WTC11 (cell line): ENCODE measurements around the gene S100A12. TPM values are rescaled to one million over a fixed set of nuclear protein-coding genes. Genes with fewer than 3 reads are reported as not detected.

Source experiments
- ATAC-seq: fragments of 200-7000 bp; cut with Tn5 transposase; 2 replicates; pipeline ENCODE4 v1.10.0; 2021; ENCODE audit warnings: mild to moderate bottlenecking, moderate library complexity
- CTCF ChIA-PET: fragments of 300-600 bp; sonication (Branson Sonifier 250); formaldehyde crosslinking; loops from one replicate; lab custom pipeline; 2021; ENCODE audit warnings: antibody characterized with exemption; lab: Charles Lee
- POLR2A ChIA-PET: fragments of 350-600 bp; sonication (Branson Sonifier 250); formaldehyde crosslinking; loops from one replicate; lab custom pipeline; 2021; ENCODE audit warnings: antibody characterized with exemption; lab: Charles Lee
- DNase-seq: peaks from one replicate; pipeline ENCODE4 v3.0.0; 2021; ENCODE audit warnings: low spot score
- H3K27ac Mint-ChIP-seq: 2 replicates; pipeline ENCODE4 v1.8.0; 2021; ENCODE audit warnings: mixed read lengths
- H3K27me3 Mint-ChIP-seq: 2 replicates; pipeline ENCODE4 v1.8.0; 2021; ENCODE audit warnings: low read depth, mild to moderate bottlenecking, moderate library complexity, mixed read lengths
- H3K36me3 Mint-ChIP-seq: 2 replicates; pipeline ENCODE4 v1.8.0; 2021; ENCODE audit warnings: mixed read lengths
- H3K4me1 Mint-ChIP-seq: 2 replicates; pipeline ENCODE4 v1.8.0; 2022; ENCODE audit warnings: mixed read lengths
- H3K4me3 Mint-ChIP-seq: 2 replicates; pipeline ENCODE4 v1.8.0; 2021; ENCODE audit warnings: mild to moderate bottlenecking, moderate library complexity, mixed read lengths
- H3K9me3 Mint-ChIP-seq: 2 replicates; pipeline ENCODE4 v1.8.0; 2021; ENCODE audit warnings: mixed read lengths
- ATF1 ChIP-seq: sonication (generic); formaldehyde crosslinking; IDR thresholded peaks from 2 replicates; pipeline ENCODE4 v1.8.1; 2023; ENCODE audit warnings: mild to moderate bottlenecking, moderate library complexity, missing genetic modification reagents
- CDX4 ChIP-seq: fragments of 250-450 bp; sonication (Bioruptor Pico); IDR thresholded peaks from 2 replicates; pipeline ENCODE4 v1.9.0; 2021; ENCODE audit warnings: moderate library complexity, mild to moderate bottlenecking, inconsistent platforms, borderline replicate concordance
- CREB1 ChIP-seq: sonication (generic); formaldehyde crosslinking; IDR thresholded peaks from 2 replicates; pipeline ENCODE4 v1.8.0; 2023; ENCODE audit warnings: mild to moderate bottlenecking, missing genetic modification reagents
- CREM ChIP-seq: sonication (generic); formaldehyde crosslinking; IDR thresholded peaks from 2 replicates; pipeline ENCODE4 v1.8.1; 2022; ENCODE audit warnings: mild to moderate bottlenecking, missing genetic modification reagents, moderate library complexity
- ELF4 ChIP-seq: sonication (generic); formaldehyde crosslinking; IDR thresholded peaks from 2 replicates; pipeline ENCODE4 v1.8.1; 2022; ENCODE audit warnings: low read depth, mild to moderate bottlenecking, moderate library complexity, missing genetic modification reagents
- FOXK1 ChIP-seq: sonication (generic); formaldehyde crosslinking; IDR thresholded peaks from 2 replicates; pipeline ENCODE4 v1.8.0; 2022; ENCODE audit warnings: mild to moderate bottlenecking, moderate library complexity, missing genetic modification reagents
- FOXP1 ChIP-seq: sonication (generic); formaldehyde crosslinking; IDR thresholded peaks from 2 replicates; pipeline ENCODE4 v1.8.0; 2022; ENCODE audit warnings: missing genetic modification reagents, mild to moderate bottlenecking, moderate library complexity, borderline replicate concordance
- HMGA2 ChIP-seq: fragments of 250-450 bp; sonication (Bioruptor Pico); IDR thresholded peaks from 2 replicates; pipeline ENCODE4 v1.4.0; 2021; ENCODE audit warnings: mild to moderate bottlenecking, moderate library complexity
- KAT7 ChIP-seq: sonication (generic); formaldehyde crosslinking; IDR thresholded peaks from 2 replicates; pipeline ENCODE4 v1.8.1; 2023; ENCODE audit warnings: missing genetic modification reagents, mild to moderate bottlenecking, borderline replicate concordance
- MAX ChIP-seq: sonication (generic); formaldehyde crosslinking; IDR thresholded peaks from 2 replicates; pipeline ENCODE4 v1.8.0; 2022; ENCODE audit warnings: mild to moderate bottlenecking, missing genetic modification reagents
- MLX ChIP-seq: sonication (generic); formaldehyde crosslinking; IDR thresholded peaks from 2 replicates; pipeline ENCODE4 v1.8.1; 2023; ENCODE audit warnings: mild to moderate bottlenecking, missing genetic modification reagents, moderate library complexity
- NR3C1 ChIP-seq: sonication (generic); formaldehyde crosslinking; conservative IDR thresholded peaks from 2 replicates; pipeline ENCODE4 v1.8.1; 2023; ENCODE audit warnings: low read depth, mild to moderate bottlenecking, missing genetic modification reagents
- PRRX2 ChIP-seq: fragments of 250-450 bp; sonication (Bioruptor Pico); IDR thresholded peaks from 2 replicates; pipeline ENCODE4 v1.8.0; 2021; ENCODE audit warnings: mild to moderate bottlenecking
- RELA ChIP-seq: sonication (generic); formaldehyde crosslinking; IDR thresholded peaks from 2 replicates; pipeline ENCODE4 v1.8.1; 2022; ENCODE audit warnings: missing genetic modification reagents, mild to moderate bottlenecking, borderline replicate concordance
- SP1 ChIP-seq: sonication (generic); formaldehyde crosslinking; conservative IDR thresholded peaks from 2 replicates; pipeline ENCODE4 v1.8.1; 2022; ENCODE audit warnings: missing genetic modification reagents
- TEAD4 ChIP-seq: sonication (generic); formaldehyde crosslinking; IDR thresholded peaks from 2 replicates; pipeline ENCODE4 v1.8.0; 2022; ENCODE audit warnings: mild to moderate bottlenecking, missing genetic modification reagents
- ZNF232 ChIP-seq: sonication (generic); formaldehyde crosslinking; IDR thresholded peaks from 2 replicates; pipeline ENCODE4 v1.8.0; 2022; ENCODE audit warnings: mild to moderate bottlenecking, missing genetic modification reagents
- ZNF317 ChIP-seq: sonication (generic); formaldehyde crosslinking; IDR thresholded peaks from 2 replicates; pipeline ENCODE4 v1.8.1; 2023; ENCODE audit warnings: low read depth, mild to moderate bottlenecking, moderate library complexity, missing genetic modification reagents, borderline replicate concordance
- ZNF396 ChIP-seq: fragments of 250-450 bp; sonication (Bioruptor Pico); IDR thresholded peaks from 2 replicates; pipeline ENCODE4 v1.8.0; 2021; ENCODE audit warnings: mild to moderate bottlenecking, moderate library complexity, borderline replicate concordance
- ZNF423 ChIP-seq: fragments of 250-450 bp; sonication (Bioruptor Pico); IDR thresholded peaks from 2 replicates; pipeline ENCODE4 v2.1.2; 2022; ENCODE audit warnings: mild to moderate bottlenecking, moderate library complexity
- ZNF512 ChIP-seq: sonication (generic); formaldehyde crosslinking; IDR thresholded peaks from 2 replicates; pipeline ENCODE4 v1.8.1; 2022; ENCODE audit warnings: missing genetic modification reagents, borderline replicate concordance
- total RNA-seq: library from RNA; stranded (reverse); gene quantifications from 3 replicates; pipeline ENCODE4 v1.2.3, GENCODE V29; 2021

The S100A12 gene
- total RNA-seq, 1 experiment from 2014 or later = not detected

- TF ChIP-seq MLX (CRISPR knock-in tag) = no peak
Measured at GRCh38 chr1:153343040-153343681, 32.3 kb downstream of the S100A12 start (continued).

- Mint-ChIP-seq H3K4me1 (peaks cover 9% of the 10 kb centered on the region; the same call in 1 of the 2 replicates), H3K9me3 (no peaks in the 10 kb centered on the region), H3K27me3 (peaks cover 5% of the 10 kb centered on the region; the same call in 1 of the 2 replicates), H3K4me3 (no peak overlapping the region), H3K27ac (no peak overlapping the region), H3K36me3 (no peaks in the 10 kb centered on the region)
- POLR2A ChIA-PET = no interaction called here
- ATAC-seq (no peak), DNase-seq (no peak)
- CTCF ChIA-PET = interaction anchor here (1.1 to 1.4 kb wide), 2 partner anchors 50 to 153 kb away, joined by 3 to 7 read pairs; no protein-coding TSS in a partner anchor
- TF ChIP-seq ZNF396 (CRISPR knock-in tag) = no peak
- TF ChIP-seq NR3C1 = no peak
- TF ChIP-seq ELF4 (CRISPR knock-in tag) = no peak
- TF ChIP-seq CDX4 (CRISPR knock-in tag) = no peak
- no peak for TF ChIP-seq ATF1 (CRISPR knock-in tag)
- TF ChIP-seq CREM (CRISPR knock-in tag) = no peak
- TF ChIP-seq KAT7 (CRISPR knock-in tag) = no peak
- TF ChIP-seq MAX (CRISPR knock-in tag) = no peak
- no peak for TF ChIP-seq SP1 (CRISPR knock-in tag)
- TF ChIP-seq TEAD4 (CRISPR knock-in tag) = no peak
- TF ChIP-seq PRRX2 (CRISPR knock-in tag) = no peak
Measured at GRCh38 chr1:153342178-153342577, 33.2 kb downstream of the S100A12 start.

GRCh38 chr1:153341431-153341934 lies 33.9 kb downstream of the S100A12 start:
- Mint-ChIP-seq H3K27ac (no peak overlapping the region), H3K9me3 (no peaks in the 10 kb centered on the region), H3K4me1 (peaks cover 9% of the 10 kb centered on the region; the same call in 1 of the 2 replicates), H3K4me3 (no peak overlapping the region), H3K36me3 (no peaks in the 10 kb centered on the region), H3K27me3 (peaks cover 5% of the 10 kb centered on the region; the same call in 1 of the 2 replicates)
- CTCF ChIA-PET = no interaction called here
- POLR2A ChIA-PET = no interaction called here
- DNase-seq = no peak
- TF ChIP-seq CREB1 (CRISPR knock-in tag) = no peak
- no peak for TF ChIP-seq FOXP1 (CRISPR knock-in tag)
- TF ChIP-seq FOXK1 = no peak
- TF ChIP-seq ZNF232 (CRISPR knock-in tag) = no peak
- TF ChIP-seq RELA = no peak
- ATAC-seq = no peak

- Mint-ChIP-seq H3K27me3 (peaks cover 5% of the 10 kb centered on the region; the same call in 1 of the 2 replicates), H3K27ac (no peak overlapping the region), H3K4me1 (peaks cover 9% of the 10 kb centered on the region; the same call in 1 of the 2 replicates), H3K36me3 (no peaks in the 10 kb centered on the region), H3K9me3 (no peaks in the 10 kb centered on the region), H3K4me3 (no peak overlapping the region)
- ChIA-PET POLR2A (no interaction called here), CTCF (no interaction called here)
- ATAC-seq (no peak), DNase-seq (no peak)
- TF ChIP-seq ZNF512 (CRISPR knock-in tag) (no peak), HMGA2 (CRISPR knock-in tag) (no peak), ZNF317 (CRISPR knock-in tag) (no peak), CREB1 (CRISPR knock-in tag) (no peak), ZNF423 (no peak)
Measured at GRCh38 chr1:153340356-153340755, 35.1 kb downstream of the S100A12 start.
